Retinal pigment epithelial cell (primary cell): ENCODE results near the gene RPL31.

Experiments
- DNase-seq: peaks from one replicate; pipeline ENCODE4 v3.0.0-alpha.2; 2010; ENCODE audit warnings: low read depth
- H3K4me3 ChIP-seq: 2 replicates; pipeline ENCODE4 v1.5.1; 2011; ENCODE audit warnings: mild to moderate bottlenecking, low read length, control low read depth, moderate library complexity
- TF ChIP-seq, protein P1 (sequence below): conservative IDR thresholded peaks from 2 replicates; pipeline ENCODE4 v1.5.1; 2011; ENCODE audit warnings: low read depth, low read length, control low read depth, inconsistent platforms

Gene RPL31

DNA sequence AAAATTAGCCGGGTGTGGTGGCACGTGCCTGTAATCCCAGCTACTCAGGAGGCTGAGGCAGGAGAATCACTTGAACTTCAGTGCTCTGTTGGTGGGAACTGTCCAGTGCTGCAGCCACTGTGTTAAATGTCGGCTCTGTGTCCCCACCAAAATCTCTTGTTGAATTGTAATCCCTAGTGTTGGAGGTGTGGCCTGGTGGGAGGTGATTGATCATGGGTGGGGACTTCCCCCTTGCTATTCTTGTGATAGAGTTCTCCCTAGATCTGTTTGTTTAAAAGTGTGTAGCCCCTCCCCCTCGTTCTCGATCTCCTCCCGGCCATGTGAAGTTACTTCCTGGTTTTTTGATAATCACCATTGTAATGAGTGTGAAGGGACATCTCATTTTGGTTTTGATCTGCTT is 9.8 kb upstream of the RPL31 start:
- DNase-seq: no peak
- TF ChIP-seq, protein P1, sequence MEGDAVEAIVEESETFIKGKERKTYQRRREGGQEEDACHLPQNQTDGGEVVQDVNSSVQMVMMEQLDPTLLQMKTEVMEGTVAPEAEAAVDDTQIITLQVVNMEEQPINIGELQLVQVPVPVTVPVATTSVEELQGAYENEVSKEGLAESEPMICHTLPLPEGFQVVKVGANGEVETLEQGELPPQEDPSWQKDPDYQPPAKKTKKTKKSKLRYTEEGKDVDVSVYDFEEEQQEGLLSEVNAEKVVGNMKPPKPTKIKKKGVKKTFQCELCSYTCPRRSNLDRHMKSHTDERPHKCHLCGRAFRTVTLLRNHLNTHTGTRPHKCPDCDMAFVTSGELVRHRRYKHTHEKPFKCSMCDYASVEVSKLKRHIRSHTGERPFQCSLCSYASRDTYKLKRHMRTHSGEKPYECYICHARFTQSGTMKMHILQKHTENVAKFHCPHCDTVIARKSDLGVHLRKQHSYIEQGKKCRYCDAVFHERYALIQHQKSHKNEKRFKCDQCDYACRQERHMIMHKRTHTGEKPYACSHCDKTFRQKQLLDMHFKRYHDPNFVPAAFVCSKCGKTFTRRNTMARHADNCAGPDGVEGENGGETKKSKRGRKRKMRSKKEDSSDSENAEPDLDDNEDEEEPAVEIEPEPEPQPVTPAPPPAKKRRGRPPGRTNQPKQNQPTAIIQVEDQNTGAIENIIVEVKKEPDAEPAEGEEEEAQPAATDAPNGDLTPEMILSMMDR: no peak
- no peak overlapping the region for H3K4me3 ChIP-seq

DNA sequence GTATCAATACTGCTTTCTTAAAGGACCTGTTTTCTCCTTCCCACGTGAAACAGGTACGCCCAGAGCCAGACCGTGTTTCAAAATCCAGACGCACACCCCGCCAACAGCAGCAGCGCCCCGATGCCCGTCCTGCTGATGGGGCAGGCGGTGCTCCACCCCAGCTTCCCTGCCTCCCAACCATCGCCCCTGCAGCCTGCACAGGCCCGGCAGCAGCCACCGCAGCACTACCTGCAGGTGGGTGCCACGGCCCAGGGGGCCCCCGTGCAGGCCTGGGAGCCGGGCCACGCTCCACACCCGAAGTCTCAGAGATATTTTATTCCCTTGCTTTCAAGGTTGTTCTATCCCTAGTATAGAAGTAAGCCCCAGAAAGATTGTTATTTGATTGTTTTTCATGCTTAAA is 8.8 kb upstream of the RPL31 start:
- no peak overlapping the region for H3K4me3 ChIP-seq
- TF ChIP-seq, protein P1: no peak
- DNase-seq: no peak

DNA sequence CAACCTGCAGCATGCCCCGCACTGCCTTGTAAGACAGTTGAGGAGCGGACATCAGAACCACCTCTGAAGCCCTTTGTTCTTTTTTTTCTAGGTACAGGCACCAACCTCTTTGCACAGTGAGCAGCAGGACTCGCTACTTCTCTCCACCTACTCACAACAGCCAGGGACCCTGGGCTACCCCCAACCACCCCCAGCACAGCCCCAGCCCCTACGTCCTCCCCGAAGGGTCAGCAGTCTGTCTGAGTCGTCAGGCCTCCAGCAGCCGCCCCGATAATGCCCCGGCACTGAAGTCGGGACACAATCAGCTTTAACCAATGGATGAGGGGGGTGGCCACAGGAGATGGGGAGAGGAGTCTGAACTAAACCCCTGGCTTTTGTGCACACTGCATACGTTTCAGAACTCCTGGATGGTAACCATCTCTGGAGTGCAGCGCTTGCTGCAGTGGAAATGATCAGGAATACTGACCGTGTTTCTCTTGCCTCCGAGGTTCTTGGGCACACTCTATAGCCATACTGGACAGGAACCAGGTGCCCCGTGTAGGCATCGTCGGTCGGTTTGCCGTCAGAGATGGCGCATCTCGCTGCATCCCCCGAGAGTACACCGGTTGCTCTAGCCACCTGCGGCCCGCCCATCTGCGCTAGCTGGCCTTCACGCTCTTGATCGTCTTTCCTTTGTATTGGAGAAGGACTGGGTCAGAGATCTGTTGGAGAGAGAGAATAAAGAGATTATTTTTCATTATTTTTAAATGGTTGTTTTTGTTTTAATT is 6.6 kb upstream of the RPL31 start:
- TF ChIP-seq, protein P1: no peak
- no peak overlapping the region for H3K4me3 ChIP-seq
- DNase-seq: no peak

DNA sequence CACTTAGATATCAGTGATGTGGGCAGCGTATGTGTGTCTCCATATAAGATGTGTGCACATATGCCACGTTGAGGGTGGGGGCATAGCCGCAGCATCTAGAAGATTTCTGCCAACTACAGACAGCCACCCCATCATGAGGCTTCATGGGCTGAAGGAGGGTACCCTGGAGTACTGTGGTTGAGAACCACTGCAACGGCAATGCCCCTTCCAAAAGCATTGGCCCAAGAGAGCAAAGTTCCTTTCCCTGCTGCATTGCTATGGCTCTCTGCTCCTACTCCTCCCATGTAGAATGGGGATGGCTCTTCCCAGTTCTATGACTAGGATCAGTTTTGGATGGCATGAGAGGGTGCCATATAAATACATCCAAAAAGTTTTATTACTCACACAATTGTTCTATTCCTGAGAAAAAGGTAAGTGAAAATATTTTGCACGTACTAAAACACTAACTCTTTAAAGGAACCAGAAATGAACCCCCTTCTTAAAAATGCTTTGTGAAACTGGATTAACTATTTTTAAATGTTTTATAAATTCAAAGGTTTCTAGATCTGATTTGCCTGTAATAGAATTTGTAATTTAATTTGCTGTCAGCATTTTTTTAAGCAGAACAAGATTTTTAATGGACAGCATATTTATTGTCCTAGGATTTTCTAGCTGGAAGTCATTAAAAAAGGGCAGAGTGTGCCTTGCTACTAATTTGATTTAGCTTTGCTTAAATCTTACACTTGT is 4.4 kb upstream of the RPL31 start:
- DNase-seq: no peak
- TF ChIP-seq, protein P1: no peak
- no peak overlapping the region for H3K4me3 ChIP-seq

DNA sequence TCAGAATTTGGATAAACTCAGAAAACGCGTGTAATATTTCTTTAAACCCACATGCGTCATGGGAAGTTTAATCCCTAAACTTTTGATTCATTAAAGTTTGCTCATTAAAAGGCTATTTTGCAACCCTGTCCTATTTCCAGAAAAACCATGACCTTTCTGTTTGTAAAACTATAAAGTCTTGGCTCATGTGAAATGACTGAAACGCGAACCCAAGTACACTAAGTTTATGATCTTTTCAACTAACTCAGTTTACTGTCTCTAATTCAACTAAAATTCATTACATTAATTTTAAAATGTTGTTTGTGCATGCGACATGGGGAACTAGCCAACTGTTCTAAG is 3.9 kb upstream of the RPL31 start:
- TF ChIP-seq, protein P1: no peak
- no peak overlapping the region for H3K4me3 ChIP-seq
- DNase-seq: peak; percentile 40

DNA sequence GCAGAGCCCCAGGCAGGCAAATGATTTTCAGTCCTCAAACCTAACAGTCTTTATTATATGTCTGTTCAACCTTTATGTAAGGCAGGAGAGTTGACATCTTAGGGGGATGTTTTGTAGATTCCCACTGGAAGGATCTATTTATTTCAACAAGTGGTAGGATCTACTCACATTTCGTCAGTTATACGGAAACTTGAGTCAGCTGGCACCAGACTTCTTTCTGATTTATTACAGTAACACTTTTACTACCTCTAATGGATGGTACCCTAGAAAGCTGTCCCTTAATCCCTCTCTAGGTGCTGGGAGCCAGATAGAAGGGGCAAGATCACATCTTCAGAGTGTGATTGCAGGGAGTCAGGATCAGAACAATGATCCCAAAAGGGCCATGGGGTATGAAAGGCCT is 2.1 kb upstream of the RPL31 start:
- no peak overlapping the region for H3K4me3 ChIP-seq
- no peak for DNase-seq
- TF ChIP-seq, protein P1: no peak
